SK-N-SH treated with all-trans-retinoic acid at 6 μM for 48 hours (cell line): ENCODE results near the gene ZNF681.

ENCODE experiments used
- ARNTL ChIP-seq: fragments of 450-650 bp; formaldehyde crosslinking; IDR thresholded peaks from 2 replicates; pipeline ENCODE4 v1.5.0; 2020; ENCODE audit warnings: low read depth, mild to moderate bottlenecking, moderate library complexity, borderline replicate concordance
- CREB5 ChIP-seq: fragments of 250-450 bp; sonication (Bioruptor Pico); IDR thresholded peaks from 2 replicates; pipeline ENCODE4 v1.5.1; 2020; ENCODE audit warnings: low read depth, mild to moderate bottlenecking, moderate library complexity
- CSDC2 ChIP-seq: fragments of 250-450 bp; sonication (Bioruptor Pico); IDR thresholded peaks from 2 replicates; pipeline ENCODE4 v1.5.0; 2020; ENCODE audit warnings: mild to moderate bottlenecking, moderate library complexity
- GLIS3 ChIP-seq: fragments of 250-450 bp; sonication (Bioruptor Pico); IDR thresholded peaks from 2 replicates; pipeline ENCODE4 v1.5.0; 2020; ENCODE audit warnings: mild to moderate bottlenecking, moderate library complexity
- ISL1 ChIP-seq: fragments of 250-450 bp; sonication (Bioruptor Pico); IDR thresholded peaks from 2 replicates; pipeline ENCODE4 v2.1.2; 2022; ENCODE audit warnings: mild to moderate bottlenecking, moderate library complexity
- OSR1 ChIP-seq: fragments of 250-450 bp; sonication (Bioruptor Pico); IDR thresholded peaks from 2 replicates; pipeline ENCODE4 v1.8.0; 2022; ENCODE audit warnings: moderate library complexity, mild to moderate bottlenecking, inconsistent platforms
- RARB ChIP-seq: fragments of 250-450 bp; sonication (Bioruptor Pico); IDR thresholded peaks from 2 replicates; pipeline ENCODE4 v1.8.0; 2021; ENCODE audit warnings: mild to moderate bottlenecking, moderate library complexity
- TOX ChIP-seq: fragments of 250-450 bp; sonication (Bioruptor Pico); IDR thresholded peaks from 2 replicates; pipeline ENCODE4 v1.8.0; 2021; ENCODE audit warnings: mild to moderate bottlenecking, moderate library complexity, borderline replicate concordance
- ZC3H10 ChIP-seq: fragments of 250-450 bp; sonication (Bioruptor Pico); IDR thresholded peaks from 2 replicates; pipeline ENCODE4 v1.5.1; 2021; ENCODE audit warnings: mild to moderate bottlenecking, moderate library complexity
- ZFP3 ChIP-seq: fragments of 250-450 bp; sonication (Bioruptor Pico); IDR thresholded peaks from 2 replicates; pipeline ENCODE4 v1.5.0; 2020; ENCODE audit warnings: mild to moderate bottlenecking, moderate library complexity
- ZFP30 ChIP-seq: fragments of 450-650 bp; formaldehyde crosslinking; IDR thresholded peaks from 2 replicates; pipeline ENCODE4 v1.5.0; 2022; ENCODE audit warnings: mild to moderate bottlenecking, moderate library complexity
- ZNF565 ChIP-seq: fragments of 450-650 bp; formaldehyde crosslinking; conservative IDR thresholded peaks from 2 replicates; pipeline ENCODE4 v1.5.0; 2020; ENCODE audit warnings: low read depth, mild to moderate bottlenecking, moderate library complexity
- ZNF70 ChIP-seq: fragments of 450-650 bp; formaldehyde crosslinking; IDR thresholded peaks from 2 replicates; pipeline ENCODE4 v1.5.0; 2020; ENCODE audit warnings: mild to moderate bottlenecking, moderate library complexity

- TF ChIP-seq ZFP3 (CRISPR knock-in tag) (no peak), ARNTL (CRISPR knock-in tag) (no peak), ZFP30 (CRISPR knock-in tag) (no peak), TOX (CRISPR knock-in tag) (no peak), ZNF565 (CRISPR knock-in tag) (no peak), CSDC2 (CRISPR knock-in tag) (no peak), OSR1 (CRISPR knock-in tag) (no peak), ZNF70 (CRISPR knock-in tag) (no peak), CREB5 (no peak), RARB (no peak), GLIS3 (CRISPR knock-in tag) (no peak), ISL1 (no peak), ZC3H10 (CRISPR knock-in tag) (no peak)
Observed at GRCh38 chr19:23785982-23786381, 27.3 kb upstream of the ZNF681 start.
